ENCODE measurements around the gene ACR.
"Not testable (repeated sequence)": the region's sequence is repeated elsewhere in the genome, so short reads cannot be mapped to it uniquely, and the experiment has no call there.

ACR gene

GRCh38 chr22:50735739-50736030 is 2.3 kb upstream of the ACR start:
- Histone ChIP-seq H3K36me3 (ENCODE audit: insufficient read depth, insufficient read length, low read length) (no peaks in the 10 kb centered on the region), H3K9ac (ENCODE audit: insufficient read length, low read depth) (no peak overlapping the region), H3K9me3 (ENCODE audit: insufficient read depth, low read length) (no peaks in the 10 kb centered on the region), H3K27me3 (ENCODE audit: insufficient read depth, insufficient read length) (peaks cover 3% of the 10 kb centered on the region), H3K4me3 (ENCODE audit: insufficient read length, low read depth) (no peak overlapping the region), H3K4me1 (ENCODE audit: insufficient read depth, insufficient read length) (peaks cover 3% of the 10 kb centered on the region)
- no peak for DNase-seq (ENCODE audit: low read depth, low spot score)
- no peak for TF ChIP-seq SUZ12 (IDR thresholded peaks at IDR 0.05; ENCODE audit: extremely low read depth, insufficient read depth, insufficient read length)
- no peak for TF ChIP-seq YY1 (IDR thresholded peaks at IDR 0.05; ENCODE audit: insufficient read depth, insufficient read length)
- no peak for TF ChIP-seq ZNF274 (IDR thresholded peaks at IDR 0.05; ENCODE audit: low read depth, low read length)

- Histone ChIP-seq H3K4me1 (ENCODE audit: insufficient read depth, insufficient read length) (no peaks in the 10 kb centered on the region), H3K4me3 (ENCODE audit: insufficient read length, low read depth) (no peak overlapping the region), H3K36me3 (ENCODE audit: insufficient read depth, insufficient read length, low read length) (no peaks in the 10 kb centered on the region), H3K9me3 (ENCODE audit: insufficient read depth, low read length) (no peaks in the 10 kb centered on the region), H3K9ac (ENCODE audit: insufficient read length, low read depth) (no peak overlapping the region), H3K27me3 (ENCODE audit: insufficient read depth, insufficient read length) (peaks cover 3% of the 10 kb centered on the region)
- DNase-seq (ENCODE audit: low read depth, low spot score) = no peak
- TF ChIP-seq ZNF274 (IDR thresholded peaks at IDR 0.05; ENCODE audit: low read depth, low read length) (no peak), SUZ12 (IDR thresholded peaks at IDR 0.05; ENCODE audit: extremely low read depth, insufficient read depth, insufficient read length) (no peak), YY1 (IDR thresholded peaks at IDR 0.05; ENCODE audit: insufficient read depth, insufficient read length) (no peak)
These were observed 734 bp downstream of the ACR start for GRCh38 chr22:50738649-50739227.

- Histone ChIP-seq H3K4me1 (ENCODE audit: insufficient read depth, insufficient read length) (no peaks in the 10 kb centered on the region), H3K9me3 (ENCODE audit: insufficient read depth, low read length) (no peaks in the 10 kb centered on the region), H3K9ac (ENCODE audit: insufficient read length, low read depth) (no peak overlapping the region), H3K4me3 (ENCODE audit: insufficient read length, low read depth) (no peak overlapping the region), H3K27me3 (ENCODE audit: insufficient read depth, insufficient read length) (peaks cover 3% of the 10 kb centered on the region), H3K36me3 (ENCODE audit: insufficient read depth, insufficient read length, low read length) (no peaks in the 10 kb centered on the region)
- TF ChIP-seq SUZ12 (IDR thresholded peaks at IDR 0.05; ENCODE audit: extremely low read depth, insufficient read depth, insufficient read length) (no peak), ZNF274 (IDR thresholded peaks at IDR 0.05; ENCODE audit: low read depth, low read length) (no peak), YY1 (IDR thresholded peaks at IDR 0.05; ENCODE audit: insufficient read depth, insufficient read length) (no peak)
- DNase-seq (ENCODE audit: low read depth, low spot score) = no peak
These were observed 1.3 kb downstream of the ACR start for GRCh38 chr22:50739279-50739691.

- no peak for DNase-seq (ENCODE audit: low read depth, low spot score)
- Histone ChIP-seq H3K9me3 (ENCODE audit: insufficient read depth, low read length) (no peaks in the 10 kb centered on the region), H3K9ac (ENCODE audit: insufficient read length, low read depth) (no peak overlapping the region), H3K4me3 (ENCODE audit: insufficient read length, low read depth) (no peak overlapping the region), H3K4me1 (ENCODE audit: insufficient read depth, insufficient read length) (no peaks in the 10 kb centered on the region), H3K36me3 (ENCODE audit: insufficient read depth, insufficient read length, low read length) (no peaks in the 10 kb centered on the region), H3K27me3 (ENCODE audit: insufficient read depth, insufficient read length) (peaks cover 3% of the 10 kb centered on the region)
- TF ChIP-seq YY1 (IDR thresholded peaks at IDR 0.05; ENCODE audit: insufficient read depth, insufficient read length) = no peak
- no peak for TF ChIP-seq SUZ12 (IDR thresholded peaks at IDR 0.05; ENCODE audit: extremely low read depth, insufficient read depth, insufficient read length)
- TF ChIP-seq ZNF274 (IDR thresholded peaks at IDR 0.05; ENCODE audit: low read depth, low read length) = no peak
These were observed 1.9 kb downstream of the ACR start for GRCh38 chr22:50739894-50740293.

- not testable (repeated sequence) for H3K4me1 ChIP-seq (ENCODE audit: insufficient read depth, insufficient read length); H3K36me3 ChIP-seq (ENCODE audit: insufficient read depth, insufficient read length, low read length); H3K27me3 ChIP-seq (ENCODE audit: insufficient read depth, insufficient read length); H3K9me3 ChIP-seq (ENCODE audit: insufficient read depth, low read length); H3K4me3 ChIP-seq (ENCODE audit: insufficient read length, low read depth); H3K9ac ChIP-seq (ENCODE audit: insufficient read length, low read depth); DNase-seq (ENCODE audit: low read depth, low spot score)
These were observed 2.7 kb downstream of the ACR start for GRCh38 chr22:50740714-50741113.

GRCh38 chr22:50744424-50744823 is 6.4 kb downstream of the ACR start:
- not testable (repeated sequence) for H3K27me3 ChIP-seq (ENCODE audit: insufficient read depth, insufficient read length); H3K4me1 ChIP-seq (ENCODE audit: insufficient read depth, insufficient read length); H3K9me3 ChIP-seq (ENCODE audit: insufficient read depth, low read length); DNase-seq (ENCODE audit: low read depth, low spot score); H3K9ac ChIP-seq (ENCODE audit: insufficient read length, low read depth); H3K4me3 ChIP-seq (ENCODE audit: insufficient read length, low read depth); H3K36me3 ChIP-seq (ENCODE audit: insufficient read depth, insufficient read length, low read length)

- not testable (repeated sequence) for H3K4me1 ChIP-seq (ENCODE audit: insufficient read depth, insufficient read length); H3K9ac ChIP-seq (ENCODE audit: insufficient read length, low read depth); DNase-seq (ENCODE audit: low read depth, low spot score); H3K9me3 ChIP-seq (ENCODE audit: insufficient read depth, low read length); H3K36me3 ChIP-seq (ENCODE audit: insufficient read depth, insufficient read length, low read length); H3K4me3 ChIP-seq (ENCODE audit: insufficient read length, low read depth); H3K27me3 ChIP-seq (ENCODE audit: insufficient read depth, insufficient read length)
These were observed 9.5 kb downstream of the ACR start for GRCh38 chr22:50747521-50747920.

- H3K9me3 ChIP-seq (ENCODE audit: insufficient read depth, low read length); DNase-seq (ENCODE audit: low read depth, low spot score); H3K4me1 ChIP-seq (ENCODE audit: insufficient read depth, insufficient read length); H3K36me3 ChIP-seq (ENCODE audit: insufficient read depth, insufficient read length, low read length); H3K4me3 ChIP-seq (ENCODE audit: insufficient read length, low read depth); H3K27me3 ChIP-seq (ENCODE audit: insufficient read depth, insufficient read length); H3K9ac ChIP-seq (ENCODE audit: insufficient read length, low read depth): not testable (repeated sequence)
These were observed 10.6 kb downstream of the ACR start for GRCh38 chr22:50748630-50749029.

GRCh38 chr22:50749302-50750074 is 11.5 kb downstream of the ACR start:
- H3K4me1 ChIP-seq (ENCODE audit: insufficient read depth, insufficient read length); H3K36me3 ChIP-seq (ENCODE audit: insufficient read depth, insufficient read length, low read length); H3K9me3 ChIP-seq (ENCODE audit: insufficient read depth, low read length); DNase-seq (ENCODE audit: low read depth, low spot score); H3K27me3 ChIP-seq (ENCODE audit: insufficient read depth, insufficient read length); H3K4me3 ChIP-seq (ENCODE audit: insufficient read length, low read depth); H3K9ac ChIP-seq (ENCODE audit: insufficient read length, low read depth): not testable (repeated sequence)

GRCh38 chr22:50755251-50755650 is 17.2 kb downstream of the ACR start:
- not testable (repeated sequence) for H3K9ac ChIP-seq (ENCODE audit: insufficient read length, low read depth); H3K4me3 ChIP-seq (ENCODE audit: insufficient read length, low read depth); H3K36me3 ChIP-seq (ENCODE audit: insufficient read depth, insufficient read length, low read length); H3K9me3 ChIP-seq (ENCODE audit: insufficient read depth, low read length); H3K27me3 ChIP-seq (ENCODE audit: insufficient read depth, insufficient read length); DNase-seq (ENCODE audit: low read depth, low spot score); H3K4me1 ChIP-seq (ENCODE audit: insufficient read depth, insufficient read length)

- not testable (repeated sequence) for H3K9ac ChIP-seq (ENCODE audit: insufficient read length, low read depth); H3K9me3 ChIP-seq (ENCODE audit: insufficient read depth, low read length); H3K36me3 ChIP-seq (ENCODE audit: insufficient read depth, insufficient read length, low read length)
These were observed 18.4 kb downstream of the ACR start for GRCh38 chr22:50756406-50756805.

More at GRCh38 chr22:50756406-50756805, 18.4 kb downstream of the ACR start:
- H3K27me3 ChIP-seq (ENCODE audit: insufficient read depth, insufficient read length); H3K4me1 ChIP-seq (ENCODE audit: insufficient read depth, insufficient read length); DNase-seq (ENCODE audit: low read depth, low spot score); H3K4me3 ChIP-seq (ENCODE audit: insufficient read length, low read depth): not testable (repeated sequence)

Data from NT2/D1 (cell line).